Left lung (tissue), 10 donors: ENCODE measurements around the gene RREB1. TPM values are rescaled to one million over a fixed set of nuclear protein-coding genes. Genes with fewer than 3 reads are reported as not detected.
A peak's percentile ranks its signal among the peaks of the same experiment; 100 is the strongest.

ENCODE experiments used
- ATAC-seq: fragments of 200-7000 bp; cut with Tn5 transposase; one replicate; pipeline ENCODE4 v1.9.1; 2020; ENCODE audit warnings: moderate library complexity
- DNase-seq, 4 donors: peaks; one replicate each; pipeline ENCODE4 v3.0.0-alpha.2; 2013 to 2020
- H3K27ac ChIP-seq, 2 donors: fragments of 200-600 bp; sonication (generic) in 1 of 2; one replicate each; pipeline versions ENCODE4 v1.5.0 to v1.8.0; 2020 to 2021
- H3K27me3 ChIP-seq, 2 donors: fragments of 200-600 bp; sonication (generic) in 1 of 2; one replicate each; pipeline versions ENCODE4 v1.5.0 to v1.8.0; 2020 to 2021
- H3K36me3 ChIP-seq, 2 donors: fragments of 200-600 bp; sonication (generic) in 1 of 2; one replicate each; pipeline versions ENCODE4 v1.5.0 to v1.8.0; 2020 to 2021
- H3K4me1 ChIP-seq, 2 donors: fragments of 200-600 bp; one replicate each; pipeline ENCODE4 v1.8.0; 2021
- H3K4me3 ChIP-seq, 2 donors: fragments of 200-600 bp; sonication (generic) in 1 of 2; one replicate each; pipeline versions ENCODE4 v1.5.0 to v1.8.0; 2020 to 2021; ENCODE audit warnings: mild to moderate bottlenecking in 1 of 2
- H3K9me3 ChIP-seq, 2 donors: fragments of 200-600 bp; sonication (generic) in 1 of 2; one replicate each; pipeline versions ENCODE4 v1.5.0 to v1.8.0; 2020 to 2021
- CTCF ChIP-seq, 2 donors: fragments of 200-600 bp; sonication (generic) in 1 of 2; IDR thresholded peaks; one replicate each; pipeline versions ENCODE4 v1.5.0 to v1.8.0; 2021; ENCODE audit warnings: antibody characterized with exemption in 2 of 2
- intact Hi-C, 2 donors: fragments of 100-400 bp; cut with DNase I; formaldehyde crosslinking; loops; one replicate each; pipeline versions ENCODE4 v1.11.2 to v1.14.2; 2022
- polyA plus RNA-seq, 6 donors: library from polyadenylated mRNA; unstranded; fragments of 120-200 nt; gene quantifications; one replicate each; pipeline ENCODE4 v1.2.1, GENCODE V29; 2013; ENCODE audit not compliant: insufficient read length in 6 of 6
- total RNA-seq, 2 donors: library from RNA; stranded (reverse); fragmentation: NEBNext Ultra II Directional; extraction: Animal tissue kit (Norgen Biotek cat#: 25700); gene quantifications; one replicate each; pipeline ENCODE4 v1.2.1, GENCODE V29; 2021
- donor health status: DM: no; HTN: yes; CAD: no.
- donor health status: DM: no; HTN: no; CAD: no.

RREB1 gene
- total and polyA plus RNA-seq, 8 donors: 24.1 to 54.0 (median 27.6) TPM

- Histone ChIP-seq H3K36me3 (no peaks in the 10 kb centered on the region), H3K9me3 (no peaks in the 10 kb centered on the region), H3K4me1 (peaks cover 30 to 77% of the 10 kb centered on the region in 2 donors), H3K27me3 (no peaks in the 10 kb centered on the region), H3K27ac (no peak overlapping the region), H3K4me3 (no peak overlapping the region)
- DNase-seq: no peak
- intact Hi-C loops: no loop called here
- TF ChIP-seq CTCF (IDR thresholded peaks at IDR 0.05): no peak
- no peak for ATAC-seq
Measured at GRCh38 chr6:7111095-7111690, 3.4 kb downstream of the RREB1 start.

- no peaks in the 10 kb centered on the region for H3K36me3 ChIP-seq
- no peak for DNase-seq
- H3K9me3 ChIP-seq: no peaks in the 10 kb centered on the region
- ATAC-seq: no peak
- no peak overlapping the region for H3K4me3 ChIP-seq
- no peak for TF ChIP-seq CTCF (IDR thresholded peaks at IDR 0.05)
- intact Hi-C loops: no loop called here
- peaks cover 30 to 79% of the 10 kb centered on the region in 2 donors for H3K4me1 ChIP-seq
- H3K27me3 ChIP-seq: no peaks in the 10 kb centered on the region
- H3K27ac ChIP-seq: peak overlapping the region; percentile 22 to 48
Measured at GRCh38 chr6:7112171-7112570, 4.4 kb downstream of the RREB1 start.

DNA sequence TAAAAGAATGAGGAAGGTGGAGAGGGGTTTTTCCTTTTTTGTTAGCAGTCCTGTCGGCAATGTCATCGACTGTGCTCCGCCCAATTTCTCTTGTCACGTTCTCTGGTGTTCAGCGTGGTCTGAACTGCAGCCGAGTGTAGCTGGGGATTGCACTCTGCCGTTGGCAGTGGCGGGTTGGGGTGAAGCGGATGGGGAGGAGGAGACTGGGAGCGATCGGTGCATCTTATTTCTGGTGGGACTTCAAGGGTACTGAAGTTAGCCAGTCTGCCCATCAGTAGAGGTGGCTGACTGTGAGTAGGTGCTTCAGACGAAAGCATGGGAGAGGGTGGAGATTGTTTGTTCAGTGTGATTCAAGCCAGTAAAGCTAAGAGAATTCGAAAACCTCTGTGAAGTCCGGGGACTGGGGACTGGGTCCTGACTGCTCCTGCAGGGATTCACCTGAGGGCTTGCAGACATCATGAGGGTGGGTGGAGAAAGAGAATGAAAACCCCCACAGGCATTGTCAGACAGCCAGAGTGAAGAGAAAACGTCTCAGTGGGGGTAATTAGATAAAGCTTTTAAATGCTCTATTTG, 5.1 kb downstream of the RREB1 start:
- no peak for DNase-seq
- Histone ChIP-seq H3K36me3 (no peaks in the 10 kb centered on the region), H3K9me3 (no peaks in the 10 kb centered on the region), H3K4me1 (peaks cover 30 to 82% of the 10 kb centered on the region in 2 donors), H3K27me3 (no peaks in the 10 kb centered on the region), H3K27ac (peak overlapping the region; percentile 22 to 48), H3K4me3 (no peak overlapping the region)
- TF ChIP-seq CTCF (IDR thresholded peaks at IDR 0.05): no peak
- peak; percentile 57 for ATAC-seq
- intact Hi-C loops: no loop called here

GRCh38 chr6:7114744-7115458, 7.1 kb downstream of the RREB1 start:
- Histone ChIP-seq H3K4me1 (peaks cover 27 to 76% of the 10 kb centered on the region in 2 donors), H3K4me3 (no peak overlapping the region)
- ATAC-seq: peak; percentile 36

More at GRCh38 chr6:7114744-7115458, 7.1 kb downstream of the RREB1 start:
- Histone ChIP-seq H3K27me3 (no peaks in the 10 kb centered on the region), H3K27ac (peak overlapping the region in 1 of 2 donors; percentile 60), H3K36me3 (no peaks in the 10 kb centered on the region), H3K9me3 (no peaks in the 10 kb centered on the region)
- DNase-seq: peak in 1 of 4 donors; percentile 76
- intact Hi-C loops: no loop called here
- TF ChIP-seq CTCF (IDR thresholded peaks at IDR 0.05): no peak
